Neutrophil (primary cell): Measurements from ENCODE around the gene TPSD1.

Experiments
- H3K27ac ChIP-seq: fragments of 200-600 bp; sonication (generic); 2 replicates; pipeline ENCODE4 v1.5.1; 2016; ENCODE audit warnings: mild to moderate bottlenecking, moderate library complexity
- H3K27me3 ChIP-seq: fragments of 200-600 bp; sonication (generic); 2 replicates; pipeline ENCODE4 v1.6.0; 2016; ENCODE audit warnings: mild to moderate bottlenecking
- H3K36me3 ChIP-seq: fragments of 200-600 bp; sonication (generic); 2 replicates; pipeline ENCODE4 v1.5.1; 2017
- H3K4me1 ChIP-seq, 2 experiments: fragments of 200-600 bp in 1 of 2; sonication (generic) in 1 of 2; 1 replicate in 1 of 2; 2 replicates in 1 of 2; pipeline versions ENCODE4 v1.5.1 to v1.6.1; 2013 to 2016; ENCODE audit warnings: low read depth in 1 of 2, low read length in 1 of 2, mild to moderate bottlenecking in 1 of 2, moderate library complexity in 1 of 2; ENCODE audit not compliant: control insufficient read depth in 1 of 2, insufficient read depth in 1 of 2
- H3K4me3 ChIP-seq, 2 experiments: fragments of 200-600 bp in 1 of 2; sonication (generic) in 1 of 2; 1 replicate in 1 of 2; 2 replicates in 1 of 2; pipeline ENCODE4 v1.5.1; 2013 to 2016; ENCODE audit warnings: low read depth in 1 of 2, low read length in 1 of 2, mild to moderate bottlenecking in 1 of 2, moderate library complexity in 1 of 2
- H3K9me3 ChIP-seq: fragments of 200-600 bp; sonication (generic); 2 replicates; pipeline ENCODE4 v1.5.1; 2016
- CTCF ChIP-seq: fragments of 200-600 bp; sonication (generic); IDR thresholded peaks from 2 replicates; pipeline ENCODE4 v1.5.1; 2016; ENCODE audit warnings: antibody characterized with exemption

Gene TPSD1

GRCh38 chr16:1277151-1277598 lies 21.3 kb downstream of the TPSD1 start:
- Histone ChIP-seq H3K9me3 (no peaks in the 10 kb centered on the region), H3K4me3 (no peak overlapping the region), H3K4me1 (no peaks in the 10 kb centered on the region), H3K27me3 (peaks cover 55% of the 10 kb centered on the region), H3K36me3 (no peaks in the 10 kb centered on the region), H3K27ac (no peak overlapping the region)
- TF ChIP-seq CTCF = no peak

GRCh38 chr16:1277617-1278282 lies 21.9 kb downstream of the TPSD1 start:
- Histone ChIP-seq H3K36me3 (no peaks in the 10 kb centered on the region), H3K27ac (no peak overlapping the region), H3K4me1 (no peaks in the 10 kb centered on the region), H3K4me3 (no peak overlapping the region), H3K9me3 (no peaks in the 10 kb centered on the region), H3K27me3 (peaks cover 56% of the 10 kb centered on the region)
- TF ChIP-seq CTCF = no peak

GRCh38 chr16:1278477-1278876 lies 22.6 kb downstream of the TPSD1 start:
- H3K9me3 ChIP-seq = no peaks in the 10 kb centered on the region
- H3K4me1 ChIP-seq = no peaks in the 10 kb centered on the region
- H3K36me3 ChIP-seq = no peaks in the 10 kb centered on the region
- no peak overlapping the region for H3K27ac ChIP-seq
- no peak for TF ChIP-seq CTCF
- peaks cover 59% of the 10 kb centered on the region for H3K27me3 ChIP-seq
- H3K4me3 ChIP-seq = no peak overlapping the region

- no peak for TF ChIP-seq CTCF
- Histone ChIP-seq H3K9me3 (no peaks in the 10 kb centered on the region), H3K27ac (no peak overlapping the region), H3K36me3 (no peaks in the 10 kb centered on the region), H3K4me1 (no peaks in the 10 kb centered on the region), H3K27me3 (peaks cover 65% of the 10 kb centered on the region), H3K4me3 (no peak overlapping the region)
These were observed 23.4 kb downstream of the TPSD1 start for GRCh38 chr16:1279081-1279944.

GRCh38 chr16:1279945-1280589 lies 24.2 kb downstream of the TPSD1 start:
- Histone ChIP-seq H3K9me3 (no peaks in the 10 kb centered on the region), H3K36me3 (no peaks in the 10 kb centered on the region), H3K27me3 (peaks cover 67% of the 10 kb centered on the region), H3K27ac (no peak overlapping the region), H3K4me3 (no peak overlapping the region), H3K4me1 (no peaks in the 10 kb centered on the region)
- TF ChIP-seq CTCF = no peak
